ENCODE results near the gene MRPL42. TPM values are rescaled to one million over a fixed set of nuclear protein-coding genes. Genes with fewer than 3 reads are reported as not detected.
A peak's percentile ranks its signal among the peaks of the same experiment; 100 is the strongest.

The MRPL42 gene
- total RNA-seq, 4 donors from 2014 or later = 49.1 to 52.1 (median 50.8) TPM

GRCh38 chr12:93466625-93467350, 526 bp upstream of the MRPL42 start:
- no peaks in the 10 kb centered on the region for H3K27me3 ChIP-seq
- no peaks in the 10 kb centered on the region for H3K9me3 ChIP-seq
- no peak for DNase-seq (ENCODE audit: low spot score in 2 of 2)
- H3K4me3 ChIP-seq = peak overlapping the region; percentile 76
- no peak overlapping the region for H3K27ac ChIP-seq
- TF ChIP-seq POLR2AphosphoS5 (IDR thresholded peaks at IDR 0.05) = no peak
- no peak for TF ChIP-seq CTCF (IDR thresholded peaks at IDR 0.05)
- no peak for TF ChIP-seq POLR2A (IDR thresholded peaks at IDR 0.05)
- TF ChIP-seq EP300 (IDR thresholded peaks at IDR 0.05) = no peak
- 88% methylated on average over 9 of the region's 9 CpGs for WGBS
- H3K36me3 ChIP-seq = peaks cover 5% of the 10 kb centered on the region
- peaks cover 14% of the 10 kb centered on the region for H3K4me1 ChIP-seq

- DNase-seq (ENCODE audit: low spot score in 2 of 2) = no peak
- no peaks in the 10 kb centered on the region for H3K9me3 ChIP-seq
- H3K36me3 ChIP-seq = peaks cover 5% of the 10 kb centered on the region
- H3K4me3 ChIP-seq = peak overlapping the region; percentile 76
- no peaks in the 10 kb centered on the region for H3K27me3 ChIP-seq
- peak overlapping the region; percentile 93 for H3K27ac ChIP-seq
- H3K4me1 ChIP-seq = peaks cover 14% of the 10 kb centered on the region
- WGBS = 7% methylated on average over 7 of the region's 7 CpGs
- no peak for TF ChIP-seq EP300 (IDR thresholded peaks at IDR 0.05)
- TF ChIP-seq CTCF (IDR thresholded peaks at IDR 0.05) = no peak
- no peak for TF ChIP-seq POLR2AphosphoS5 (IDR thresholded peaks at IDR 0.05)
- TF ChIP-seq POLR2A (IDR thresholded peaks at IDR 0.05) = no peak
These were observed 676 bp downstream of the MRPL42 start for GRCh38 chr12:93468008-93468371.

GRCh38 chr12:93469386-93469785, 2.1 kb downstream of the MRPL42 start:
- H3K4me3 ChIP-seq = no peak overlapping the region
- H3K4me1 ChIP-seq = peaks cover 14% of the 10 kb centered on the region
- no peaks in the 10 kb centered on the region for H3K9me3 ChIP-seq
- H3K36me3 ChIP-seq = peaks cover 16% of the 10 kb centered on the region
- DNase-seq (ENCODE audit: low spot score in 2 of 2) = no peak
- no peaks in the 10 kb centered on the region for H3K27me3 ChIP-seq
- no peak for TF ChIP-seq POLR2AphosphoS5 (IDR thresholded peaks at IDR 0.05)
- no peak for TF ChIP-seq POLR2A (IDR thresholded peaks at IDR 0.05)
- no peak for TF ChIP-seq EP300 (IDR thresholded peaks at IDR 0.05)
- no peak for TF ChIP-seq CTCF (IDR thresholded peaks at IDR 0.05)
- no peak overlapping the region for H3K27ac ChIP-seq

- H3K4me1 ChIP-seq = no peaks in the 10 kb centered on the region
- TF ChIP-seq EP300 (IDR thresholded peaks at IDR 0.05) = no peak
- no peak for TF ChIP-seq POLR2AphosphoS5 (IDR thresholded peaks at IDR 0.05)
- no peak for TF ChIP-seq POLR2A (IDR thresholded peaks at IDR 0.05)
- TF ChIP-seq CTCF (IDR thresholded peaks at IDR 0.05) = no peak
- peaks cover 58% of the 10 kb centered on the region for H3K36me3 ChIP-seq
These were observed 9.2 kb downstream of the MRPL42 start for GRCh38 chr12:93476555-93476954.

GRCh38 chr12:93482721-93483120, 15.4 kb downstream of the MRPL42 start:
- TF ChIP-seq EP300 (IDR thresholded peaks at IDR 0.05) (no peak), POLR2A (IDR thresholded peaks at IDR 0.05) (no peak), POLR2AphosphoS5 (IDR thresholded peaks at IDR 0.05) (no peak), CTCF (IDR thresholded peaks at IDR 0.05) (no peak)
- no peaks in the 10 kb centered on the region for H3K4me1 ChIP-seq
- no peaks in the 10 kb centered on the region for H3K9me3 ChIP-seq
- peaks cover 75% of the 10 kb centered on the region for H3K36me3 ChIP-seq
- H3K4me3 ChIP-seq = no peak overlapping the region
- WGBS = over 99% methylated on average over 5 of the region's 5 CpGs
- H3K27ac ChIP-seq = no peak overlapping the region
- H3K27me3 ChIP-seq = no peaks in the 10 kb centered on the region
- no peak for DNase-seq (ENCODE audit: low spot score in 2 of 2)

More at GRCh38 chr12:93476555-93476954, 9.2 kb downstream of the MRPL42 start:
- Histone ChIP-seq H3K4me3 (no peak overlapping the region), H3K27ac (no peak overlapping the region), H3K9me3 (no peaks in the 10 kb centered on the region), H3K27me3 (no peaks in the 10 kb centered on the region)
- no peak for DNase-seq (ENCODE audit: low spot score in 2 of 2)
